ENCODE results near the gene FHOD3.

DNA sequence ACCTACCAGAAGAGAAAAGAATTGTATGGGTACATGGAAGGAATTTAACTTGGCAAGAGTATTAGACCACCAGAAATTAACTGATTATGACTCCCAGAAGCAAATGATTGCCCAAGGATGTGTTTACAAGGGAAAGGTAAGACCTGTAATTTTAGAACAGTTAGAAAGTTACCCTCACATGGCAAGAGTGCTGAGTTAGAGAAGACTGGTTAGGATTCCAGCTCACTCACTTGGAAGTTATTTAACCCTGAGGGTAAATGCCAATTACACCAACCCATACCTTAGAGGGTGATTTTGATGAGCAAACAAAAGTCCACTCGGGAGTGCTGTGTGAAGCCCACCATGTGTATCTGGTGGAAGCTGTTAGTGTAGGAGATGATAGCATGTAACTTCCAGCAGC, 361.1 kb downstream of the FHOD3 start:
- TF ChIP-seq, protein P1, sequence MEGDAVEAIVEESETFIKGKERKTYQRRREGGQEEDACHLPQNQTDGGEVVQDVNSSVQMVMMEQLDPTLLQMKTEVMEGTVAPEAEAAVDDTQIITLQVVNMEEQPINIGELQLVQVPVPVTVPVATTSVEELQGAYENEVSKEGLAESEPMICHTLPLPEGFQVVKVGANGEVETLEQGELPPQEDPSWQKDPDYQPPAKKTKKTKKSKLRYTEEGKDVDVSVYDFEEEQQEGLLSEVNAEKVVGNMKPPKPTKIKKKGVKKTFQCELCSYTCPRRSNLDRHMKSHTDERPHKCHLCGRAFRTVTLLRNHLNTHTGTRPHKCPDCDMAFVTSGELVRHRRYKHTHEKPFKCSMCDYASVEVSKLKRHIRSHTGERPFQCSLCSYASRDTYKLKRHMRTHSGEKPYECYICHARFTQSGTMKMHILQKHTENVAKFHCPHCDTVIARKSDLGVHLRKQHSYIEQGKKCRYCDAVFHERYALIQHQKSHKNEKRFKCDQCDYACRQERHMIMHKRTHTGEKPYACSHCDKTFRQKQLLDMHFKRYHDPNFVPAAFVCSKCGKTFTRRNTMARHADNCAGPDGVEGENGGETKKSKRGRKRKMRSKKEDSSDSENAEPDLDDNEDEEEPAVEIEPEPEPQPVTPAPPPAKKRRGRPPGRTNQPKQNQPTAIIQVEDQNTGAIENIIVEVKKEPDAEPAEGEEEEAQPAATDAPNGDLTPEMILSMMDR (IDR thresholded peaks at IDR 0.05), result no peak
- TF ChIP-seq POLR2A (IDR thresholded peaks at IDR 0.05; ENCODE audit: low read depth) (no peak), EP300 (IDR thresholded peaks at IDR 0.05) (no peak)

Measured in esophagus muscularis mucosa (tissue), 4 donors.